Neural cell (in vitro differentiated cells): ENCODE measurements around the gene SRCIN1.
"Not testable (repeated sequence)": the region's sequence is repeated elsewhere in the genome, so short reads cannot be mapped to it uniquely, and the experiment has no call there.

Source experiments
- CTCF ChIP-seq: fragments of 450-650 bp; IDR thresholded peaks from 2 replicates; pipeline ENCODE4 v1.5.1; 2014; ENCODE audit warnings: antibody characterized with exemption, mild to moderate bottlenecking, moderate library complexity; ENCODE audit not compliant: poor library complexity, severe bottlenecking
- EP300 ChIP-seq: fragments of 450-650 bp; conservative IDR thresholded peaks from 2 replicates; pipeline ENCODE4 v1.6.1; 2014; ENCODE audit warnings: antibody characterized with exemption, mild to moderate bottlenecking, moderate library complexity; ENCODE audit not compliant: poor library complexity, severe bottlenecking
- MXI1 ChIP-seq: fragments of 450-650 bp; conservative IDR thresholded peaks from 2 replicates; pipeline ENCODE4 v1.6.1; 2014; ENCODE audit warnings: antibody characterized with exemption, mild to moderate bottlenecking; ENCODE audit not compliant: poor library complexity, severe bottlenecking
- POLR2AphosphoS5 ChIP-seq: IDR thresholded peaks from 2 replicates; pipeline ENCODE4 v1.6.1; 2012
- RAD21 ChIP-seq: fragments of 450-650 bp; conservative IDR thresholded peaks from 2 replicates; pipeline ENCODE4 v1.6.1; 2014; ENCODE audit warnings: antibody characterized with exemption, mild to moderate bottlenecking, moderate library complexity
- TF ChIP-seq, protein P1 (sequence below): IDR thresholded peaks from 2 replicates; pipeline ENCODE4 v1.6.1; 2012; ENCODE audit warnings: borderline replicate concordance

- not testable (repeated sequence) for TF ChIP-seq CTCF, EP300, MXI1, RAD21, POLR2AphosphoS5
- TF ChIP-seq, protein P1, sequence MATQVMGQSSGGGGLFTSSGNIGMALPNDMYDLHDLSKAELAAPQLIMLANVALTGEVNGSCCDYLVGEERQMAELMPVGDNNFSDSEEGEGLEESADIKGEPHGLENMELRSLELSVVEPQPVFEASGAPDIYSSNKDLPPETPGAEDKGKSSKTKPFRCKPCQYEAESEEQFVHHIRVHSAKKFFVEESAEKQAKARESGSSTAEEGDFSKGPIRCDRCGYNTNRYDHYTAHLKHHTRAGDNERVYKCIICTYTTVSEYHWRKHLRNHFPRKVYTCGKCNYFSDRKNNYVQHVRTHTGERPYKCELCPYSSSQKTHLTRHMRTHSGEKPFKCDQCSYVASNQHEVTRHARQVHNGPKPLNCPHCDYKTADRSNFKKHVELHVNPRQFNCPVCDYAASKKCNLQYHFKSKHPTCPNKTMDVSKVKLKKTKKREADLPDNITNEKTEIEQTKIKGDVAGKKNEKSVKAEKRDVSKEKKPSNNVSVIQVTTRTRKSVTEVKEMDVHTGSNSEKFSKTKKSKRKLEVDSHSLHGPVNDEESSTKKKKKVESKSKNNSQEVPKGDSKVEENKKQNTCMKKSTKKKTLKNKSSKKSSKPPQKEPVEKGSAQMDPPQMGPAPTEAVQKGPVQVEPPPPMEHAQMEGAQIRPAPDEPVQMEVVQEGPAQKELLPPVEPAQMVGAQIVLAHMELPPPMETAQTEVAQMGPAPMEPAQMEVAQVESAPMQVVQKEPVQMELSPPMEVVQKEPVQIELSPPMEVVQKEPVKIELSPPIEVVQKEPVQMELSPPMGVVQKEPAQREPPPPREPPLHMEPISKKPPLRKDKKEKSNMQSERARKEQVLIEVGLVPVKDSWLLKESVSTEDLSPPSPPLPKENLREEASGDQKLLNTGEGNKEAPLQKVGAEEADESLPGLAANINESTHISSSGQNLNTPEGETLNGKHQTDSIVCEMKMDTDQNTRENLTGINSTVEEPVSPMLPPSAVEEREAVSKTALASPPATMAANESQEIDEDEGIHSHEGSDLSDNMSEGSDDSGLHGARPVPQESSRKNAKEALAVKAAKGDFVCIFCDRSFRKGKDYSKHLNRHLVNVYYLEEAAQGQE: not testable (repeated sequence)
These were observed 79.2 kb downstream of the SRCIN1 start for GRCh38 chr17:38526526-38526925.
